GM12801 (cell line): ENCODE data around the gene NECTIN3.

ENCODE experiments used
- CTCF ChIP-seq: IDR thresholded peaks from one replicate; pipeline ENCODE4 v1.5.1; 2011; ENCODE audit warnings: control low read depth; ENCODE audit not compliant: insufficient read length; ENCODE audit errors: extremely low read depth

The NECTIN3 gene

DNA sequence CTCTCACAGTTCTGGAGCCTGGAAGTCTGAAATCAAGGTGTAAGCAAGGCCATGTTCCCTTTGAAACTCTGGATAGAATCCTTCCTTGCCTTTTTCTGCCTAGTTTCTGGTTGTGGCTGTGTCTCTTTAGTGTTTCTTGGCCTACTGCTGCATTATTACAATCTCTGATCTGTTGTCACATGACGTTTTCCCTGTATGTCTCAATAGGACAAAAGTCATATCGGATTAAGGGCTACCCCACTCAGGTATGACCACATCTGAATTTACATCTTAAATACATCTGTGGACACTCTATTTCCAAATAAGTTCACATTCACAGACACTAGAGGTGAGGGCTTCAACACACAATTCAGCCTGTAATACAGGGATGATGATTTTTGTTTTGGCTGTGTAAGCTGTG lies 13.3 kb downstream of the NECTIN3 start:
- no peak for TF ChIP-seq CTCF

DNA sequence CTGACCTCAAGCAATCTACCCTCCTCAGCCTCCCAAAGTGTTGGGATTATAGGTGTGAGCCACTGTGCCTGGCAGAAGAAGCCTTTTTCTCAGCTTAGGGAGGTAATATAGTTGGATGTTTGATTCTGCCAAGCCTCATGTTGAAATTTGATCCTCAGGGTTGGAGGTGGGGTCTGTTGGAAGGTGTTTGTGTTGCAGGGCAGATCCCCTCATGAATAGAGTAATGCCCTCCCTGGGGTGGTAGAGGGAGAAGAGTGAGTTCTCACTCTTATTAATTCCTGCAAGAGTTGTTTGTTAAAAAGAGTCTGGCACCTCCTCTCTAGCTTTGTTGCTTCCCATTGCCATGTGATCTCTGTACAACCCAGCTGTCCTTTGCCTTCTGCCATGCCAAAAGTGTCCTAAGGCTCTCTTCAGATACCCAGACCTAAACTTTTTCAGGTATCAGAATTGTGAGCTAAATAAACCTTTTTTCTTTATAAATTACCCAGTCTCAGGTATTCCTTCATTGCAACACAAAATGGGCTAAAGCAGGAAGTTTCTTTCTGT lies 16.4 kb downstream of the NECTIN3 start:
- TF ChIP-seq CTCF = no peak

GRCh38 chr3:111096487-111097209 lies 25.0 kb downstream of the NECTIN3 start:
- no peak for TF ChIP-seq CTCF

- no peak for TF ChIP-seq CTCF
These were observed 32.2 kb downstream of the NECTIN3 start for GRCh38 chr3:111103807-111104206.

DNA sequence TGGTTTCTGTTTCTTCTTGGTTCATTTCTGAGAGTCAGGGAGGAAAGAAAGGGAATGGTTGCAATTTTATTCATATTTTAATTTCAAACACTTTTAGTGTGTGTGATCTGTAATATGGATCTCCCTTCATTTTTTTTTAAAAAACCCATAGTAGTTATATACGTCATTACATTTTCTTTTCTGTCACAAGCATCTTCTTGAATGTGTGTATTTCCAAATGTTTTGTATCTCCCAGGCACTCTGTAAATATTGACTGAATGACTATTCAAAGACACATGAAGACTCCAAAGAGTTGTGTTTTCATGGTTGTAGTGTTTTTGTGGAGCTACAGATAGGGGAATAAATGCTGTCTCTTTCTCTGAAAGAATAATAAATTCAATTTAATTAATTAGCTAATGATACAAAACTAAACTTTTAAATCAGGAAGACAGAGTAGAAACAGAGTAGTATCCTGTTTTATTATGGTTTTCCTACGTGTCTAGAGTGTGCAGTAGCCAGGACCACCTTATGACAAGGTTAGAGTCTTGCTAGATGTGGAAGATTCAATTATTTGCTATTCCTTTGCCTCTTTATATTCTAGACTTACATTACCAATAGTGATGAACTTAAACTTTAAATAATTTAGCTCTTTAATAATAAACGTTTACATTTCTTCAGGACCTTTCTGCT lies 35.5 kb downstream of the NECTIN3 start:
- no peak for TF ChIP-seq CTCF

- TF ChIP-seq CTCF = no peak
These were observed 36.0 kb downstream of the NECTIN3 start for GRCh38 chr3:111107662-111108035.

GRCh38 chr3:111112913-111113312 lies 41.3 kb downstream of the NECTIN3 start:
- no peak for TF ChIP-seq CTCF
